Activated CD8-positive, alpha-beta T cell treated with anti-CD3 and anti-CD28 coated beads, Interleukin-2, amount 10 ng/mL, durations not matched to agents 7 days and 5 days (primary cell): ENCODE results near the gene ARPC1A. TPM values are rescaled to one million over a fixed set of nuclear protein-coding genes. Genes with fewer than 3 reads are reported as not detected.
"Not testable (repeated sequence)": the region's sequence is repeated elsewhere in the genome, so short reads cannot be mapped to it uniquely, and the experiment has no call there.

Experiments
- ATAC-seq: fragments of 150-1000 bp; cut with Tn5 transposase; one replicate; pipeline ENCODE4 v1.10.0; 2021; ENCODE audit warnings: moderate library complexity
- CTCF ChIA-PET: fragments of 350-600 bp; sonication (Branson Sonifier 250); formaldehyde crosslinking; loops from one replicate; lab custom pipeline; 2021; ENCODE audit warnings: antibody characterized with exemption; lab: Charles Lee
- POLR2A ChIA-PET: fragments of 350-600 bp; sonication (Branson Sonifier 250); formaldehyde crosslinking; loops from one replicate; lab custom pipeline; 2021; ENCODE audit warnings: antibody characterized with exemption; lab: Charles Lee
- DNase-seq: peaks from one replicate; pipeline ENCODE4 v3.0.0-alpha.2; 2020
- H3K27ac Mint-ChIP-seq: one replicate; pipeline ENCODE4 v1.8.0; 2021; ENCODE audit warnings: mild to moderate bottlenecking, mixed read lengths
- H3K27me3 Mint-ChIP-seq: one replicate; pipeline ENCODE4 v1.8.0; 2021; ENCODE audit warnings: low read depth, mixed read lengths
- H3K36me3 Mint-ChIP-seq: one replicate; pipeline ENCODE4 v1.8.0; 2021; ENCODE audit warnings: low read depth, mixed read lengths
- H3K4me1 Mint-ChIP-seq: one replicate; pipeline ENCODE4 v1.8.0; 2021; ENCODE audit warnings: low read depth, mixed read lengths
- H3K4me3 Mint-ChIP-seq: one replicate; pipeline ENCODE4 v1.8.0; 2021; ENCODE audit warnings: mild to moderate bottlenecking, mixed read lengths
- H3K9me3 Mint-ChIP-seq: one replicate; pipeline ENCODE4 v1.8.0; 2022; ENCODE audit warnings: mixed read lengths; ENCODE audit not compliant: insufficient read depth
- total RNA-seq, 2 experiments: library from RNA; stranded (reverse); gene quantifications; one replicate each; pipeline ENCODE4 v1.2.3, GENCODE V29; 2021

The ARPC1A gene
- total RNA-seq, 2 experiments from 2014 or later = 51.4 to 56.1 TPM

GRCh38 chr7:99357701-99358490, 32.2 kb downstream of the ARPC1A start:
- H3K27ac Mint-ChIP-seq = no peak overlapping the region
- no peaks in the 10 kb centered on the region for H3K9me3 Mint-ChIP-seq
- CTCF ChIA-PET = no interaction called here
- ATAC-seq = no peak
- H3K36me3 Mint-ChIP-seq = peaks cover 45% of the 10 kb centered on the region
- H3K27me3 Mint-ChIP-seq = no peaks in the 10 kb centered on the region
- peaks cover 3% of the 10 kb centered on the region for H3K4me1 Mint-ChIP-seq
- DNase-seq = no peak
- H3K4me3 Mint-ChIP-seq = no peak overlapping the region
- POLR2A ChIA-PET = no interaction called here

- CTCF ChIA-PET, H3K27ac Mint-ChIP-seq, H3K9me3 Mint-ChIP-seq, DNase-seq, H3K4me3 Mint-ChIP-seq, H3K4me1 Mint-ChIP-seq, ATAC-seq, POLR2A ChIA-PET, H3K27me3 Mint-ChIP-seq: not testable (repeated sequence)
- peaks cover 50% of the 10 kb centered on the region for H3K36me3 Mint-ChIP-seq
Observed at GRCh38 chr7:99358521-99358920, 32.8 kb downstream of the ARPC1A start.

DNA sequence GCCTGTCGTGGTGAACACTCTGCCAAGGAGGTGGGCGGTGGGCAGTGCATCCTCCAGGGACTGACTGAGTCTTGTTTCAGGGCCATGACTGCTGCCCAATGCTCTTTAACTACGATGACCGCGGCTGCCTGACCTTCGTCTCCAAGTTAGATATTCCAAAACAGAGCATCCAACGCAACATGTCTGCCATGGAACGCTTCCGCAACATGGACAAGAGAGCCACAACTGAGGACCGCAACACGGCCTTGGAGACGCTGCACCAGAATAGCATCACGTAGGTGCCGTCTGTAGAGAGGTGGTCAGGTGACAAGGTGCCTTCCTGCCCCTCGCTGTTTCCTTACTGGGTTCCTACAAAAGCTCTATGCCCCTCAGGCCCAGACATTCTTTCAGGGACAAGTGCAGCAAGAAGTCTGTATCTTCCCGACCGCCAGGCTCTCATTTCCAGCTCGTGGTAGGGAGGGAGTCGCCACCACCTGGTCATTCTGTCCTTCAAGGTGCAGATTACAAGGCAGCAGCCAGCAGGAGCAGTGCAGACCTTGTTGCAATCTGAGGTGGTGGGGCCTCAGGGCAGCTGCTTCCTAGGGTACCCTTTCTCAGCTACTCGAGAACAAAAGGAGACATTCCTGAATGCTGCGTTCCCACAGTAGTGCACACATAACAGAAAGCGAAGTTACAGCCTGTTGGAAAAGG, 33.9 kb downstream of the ARPC1A start:
- POLR2A ChIA-PET = interaction anchor here (0.9 to 1.0 kb wide), 2 partner anchors 9 to 49 kb away, joined by 3 read pairs; partner anchors contain the start of genes BUD31 and PDAP1
- Mint-ChIP-seq H3K4me1 (peaks cover 3% of the 10 kb centered on the region), H3K9me3 (no peaks in the 10 kb centered on the region), H3K36me3 (peaks cover 51% of the 10 kb centered on the region), H3K4me3 (no peak overlapping the region), H3K27me3 (no peaks in the 10 kb centered on the region), H3K27ac (no peak overlapping the region)
- CTCF ChIA-PET = interaction anchor here (1.0 kb wide), 1 partner anchor 9 kb away, joined by 3 read pairs; no protein-coding TSS in a partner anchor
- ATAC-seq = no peak
- no peak for DNase-seq

- DNase-seq (no peak), ATAC-seq (no peak)
- Mint-ChIP-seq H3K27ac (no peak overlapping the region), H3K4me1 (peaks cover 6% of the 10 kb centered on the region), H3K36me3 (peaks cover 60% of the 10 kb centered on the region), H3K27me3 (no peaks in the 10 kb centered on the region), H3K4me3 (no peak overlapping the region), H3K9me3 (no peaks in the 10 kb centered on the region)
- POLR2A ChIA-PET = no interaction called here
- CTCF ChIA-PET = interaction anchor here (1.2 kb wide), 1 partner anchor 46 kb away, joined by 3 read pairs; the partner anchor contains the start of genes BUD31 and PDAP1
Observed at GRCh38 chr7:99362801-99363200, 37.1 kb downstream of the ARPC1A start.

DNA sequence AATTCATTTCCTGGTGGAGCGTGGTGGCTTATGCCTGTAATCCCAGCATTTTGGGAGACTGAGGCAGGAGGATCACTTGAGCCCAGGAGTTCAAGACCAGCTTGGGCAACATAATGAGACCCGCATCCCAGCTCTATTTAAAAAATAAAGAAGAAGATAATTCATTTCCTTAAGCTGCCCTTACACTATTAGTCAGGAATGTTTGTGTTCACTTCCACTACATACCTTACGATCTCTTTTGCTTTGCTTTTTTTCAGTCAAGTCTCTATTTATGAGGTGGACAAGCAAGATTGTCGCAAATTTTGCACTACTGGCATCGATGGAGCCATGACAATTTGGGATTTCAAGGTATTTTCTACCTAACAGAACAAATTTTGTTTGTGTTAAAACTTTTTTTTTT, 37.6 kb downstream of the ARPC1A start:
- ChIA-PET POLR2A (no interaction called here), CTCF (interaction anchor here (1.2 kb wide), 1 partner anchor 46 kb away, joined by 3 read pairs; the partner anchor contains the start of genes BUD31 and PDAP1)
- peaks cover 55% of the 10 kb centered on the region for H3K36me3 Mint-ChIP-seq
- H3K27me3 Mint-ChIP-seq = no peaks in the 10 kb centered on the region
- H3K4me1 Mint-ChIP-seq = peaks cover 6% of the 10 kb centered on the region
- no peak overlapping the region for H3K4me3 Mint-ChIP-seq
- DNase-seq (no peak), ATAC-seq (no peak)
- H3K9me3 Mint-ChIP-seq = no peaks in the 10 kb centered on the region
- H3K27ac Mint-ChIP-seq = no peak overlapping the region

GRCh38 chr7:99365318-99366141, 39.8 kb downstream of the ARPC1A start:
- Mint-ChIP-seq H3K36me3 (peaks cover 54% of the 10 kb centered on the region), H3K4me3 (no peak overlapping the region), H3K27me3 (no peaks in the 10 kb centered on the region), H3K9me3 (no peaks in the 10 kb centered on the region), H3K27ac (no peak overlapping the region), H3K4me1 (peaks cover 25% of the 10 kb centered on the region)
- ChIA-PET POLR2A (interaction anchor here (0.7 kb wide), 1 partner anchor 20 kb away, joined by 3 read pairs; no protein-coding TSS in a partner anchor), CTCF (interaction anchor here (0.8 to 2.0 kb wide), 11 partner anchors 9 to 45 kb away, joined by 3 to 10 read pairs (median 4); partner anchors contain the start of genes ARPC1B, BUD31 and PDAP1)
- peak; percentile 85 for ATAC-seq
- DNase-seq = peak; percentile 70

GRCh38 chr7:99366646-99367045, 40.9 kb downstream of the ARPC1A start:
- Mint-ChIP-seq H3K36me3 (peaks cover 45% of the 10 kb centered on the region), H3K27me3 (no peaks in the 10 kb centered on the region), H3K27ac (no peak overlapping the region), H3K9me3 (no peaks in the 10 kb centered on the region), H3K4me1 (peaks cover 24% of the 10 kb centered on the region), H3K4me3 (no peak overlapping the region)
- ChIA-PET POLR2A (no interaction called here), CTCF (interaction anchor here (0.9 kb wide), 1 partner anchor 26 kb away, joined by 3 read pairs; no protein-coding TSS in a partner anchor)
- ATAC-seq (no peak), DNase-seq (no peak)

GRCh38 chr7:99368750-99369389, 43.2 kb downstream of the ARPC1A start:
- no peak for ATAC-seq
- H3K27me3 Mint-ChIP-seq = no peaks in the 10 kb centered on the region
- ChIA-PET POLR2A (interaction anchor here (0.8 kb wide), 1 partner anchor 30 kb away, joined by 3 read pairs; no protein-coding TSS in a partner anchor), CTCF (no interaction called here)
- no peaks in the 10 kb centered on the region for H3K9me3 Mint-ChIP-seq
- peaks cover 36% of the 10 kb centered on the region for H3K4me1 Mint-ChIP-seq
- no peak overlapping the region for H3K27ac Mint-ChIP-seq
- H3K4me3 Mint-ChIP-seq = no peak overlapping the region
- no peak for DNase-seq
- H3K36me3 Mint-ChIP-seq = peaks cover 34% of the 10 kb centered on the region

DNA sequence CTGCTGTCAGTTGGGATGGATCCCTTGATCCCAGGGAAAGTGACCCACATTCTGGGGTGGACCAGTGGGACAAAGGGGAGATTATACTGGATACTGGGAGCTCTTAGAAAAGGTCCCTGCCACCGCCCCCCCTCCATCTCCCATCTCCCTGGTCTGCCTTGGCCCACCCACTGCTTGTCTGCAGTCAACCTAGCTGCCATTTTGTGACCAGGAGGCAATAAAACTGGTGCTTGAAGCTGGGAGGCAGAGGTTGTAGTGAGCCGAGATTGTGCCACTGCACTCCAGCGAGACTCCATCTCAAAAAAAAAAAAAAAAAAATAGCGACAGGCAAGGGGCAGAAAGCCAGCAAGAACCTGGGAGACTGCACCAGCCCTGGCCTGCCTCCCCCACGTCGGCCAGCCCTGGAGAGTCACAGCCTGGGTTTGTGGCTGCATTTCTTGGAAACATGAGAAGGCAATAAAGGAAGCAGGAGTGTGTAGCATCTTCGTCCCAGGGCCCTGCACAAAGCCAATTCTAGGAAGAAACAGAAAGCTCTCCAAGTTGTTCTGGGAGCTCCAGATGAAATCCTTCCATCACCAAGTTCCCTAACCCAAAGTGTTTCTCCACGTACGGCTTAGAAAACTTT, 44.2 kb downstream of the ARPC1A start:
- ChIA-PET CTCF (interaction anchor here (0.6 to 1.4 kb wide), 2 partner anchors 17 to 24 kb away, joined by 3 to 4 read pairs; no protein-coding TSS in a partner anchor), POLR2A (interaction anchor here (0.5 to 0.7 kb wide), 3 partner anchors 17 to 300 kb away, joined by 3 to 5 read pairs (median 3); no protein-coding TSS in a partner anchor)
- H3K4me1 Mint-ChIP-seq = peaks cover 37% of the 10 kb centered on the region
- H3K27ac Mint-ChIP-seq = no peak overlapping the region
- peaks cover 28% of the 10 kb centered on the region for H3K36me3 Mint-ChIP-seq
- H3K9me3 Mint-ChIP-seq = no peaks in the 10 kb centered on the region
- H3K27me3 Mint-ChIP-seq = no peaks in the 10 kb centered on the region
- no peak for ATAC-seq
- DNase-seq = no peak
- H3K4me3 Mint-ChIP-seq = no peak overlapping the region

DNA sequence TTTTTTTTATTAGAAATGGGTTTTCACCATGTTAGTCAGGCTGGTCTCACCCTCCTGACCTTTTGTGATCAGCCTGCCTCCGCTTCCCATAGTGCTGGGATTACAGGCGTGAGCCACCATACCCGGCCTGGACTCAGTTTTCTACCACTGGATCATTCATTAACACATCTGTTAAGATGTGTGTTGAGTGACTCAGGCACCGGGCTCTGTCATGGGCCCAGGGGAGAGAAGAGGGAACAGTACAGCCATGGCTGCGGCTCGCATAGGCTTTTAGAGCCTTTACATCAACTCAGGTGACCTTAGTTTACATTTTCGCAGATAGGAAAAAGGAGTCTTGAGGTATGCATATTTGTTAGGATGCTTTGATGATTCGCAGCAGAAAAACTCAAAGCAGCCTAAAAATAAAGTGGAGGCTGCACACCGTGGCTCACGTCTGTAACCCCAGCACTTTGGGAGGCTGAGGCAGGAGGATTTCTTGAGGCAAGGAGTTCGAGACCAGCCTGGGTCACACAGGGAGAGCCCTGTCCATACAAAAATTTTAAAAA, 45.8 kb downstream of the ARPC1A start:
- H3K36me3 Mint-ChIP-seq = peaks cover 21% of the 10 kb centered on the region
- CTCF ChIA-PET = no interaction called here
- POLR2A ChIA-PET = interaction anchor here (6.7 kb wide), 1 partner anchor 36 kb away, joined by 53 read pairs; the partner anchor contains the start of genes BUD31 and PDAP1
- ATAC-seq (no peak), DNase-seq (no peak)
- H3K9me3 Mint-ChIP-seq = no peaks in the 10 kb centered on the region
- no peak overlapping the region for H3K4me3 Mint-ChIP-seq
- no peaks in the 10 kb centered on the region for H3K27me3 Mint-ChIP-seq
- H3K4me1 Mint-ChIP-seq = peaks cover 38% of the 10 kb centered on the region
- H3K27ac Mint-ChIP-seq = no peak overlapping the region
